ENCODE measurements around the gene HTR2C.
"Not testable (repeated sequence)": the region's sequence is repeated elsewhere in the genome, so short reads cannot be mapped to it uniquely, and the experiment has no call there.

HTR2C gene

DNA sequence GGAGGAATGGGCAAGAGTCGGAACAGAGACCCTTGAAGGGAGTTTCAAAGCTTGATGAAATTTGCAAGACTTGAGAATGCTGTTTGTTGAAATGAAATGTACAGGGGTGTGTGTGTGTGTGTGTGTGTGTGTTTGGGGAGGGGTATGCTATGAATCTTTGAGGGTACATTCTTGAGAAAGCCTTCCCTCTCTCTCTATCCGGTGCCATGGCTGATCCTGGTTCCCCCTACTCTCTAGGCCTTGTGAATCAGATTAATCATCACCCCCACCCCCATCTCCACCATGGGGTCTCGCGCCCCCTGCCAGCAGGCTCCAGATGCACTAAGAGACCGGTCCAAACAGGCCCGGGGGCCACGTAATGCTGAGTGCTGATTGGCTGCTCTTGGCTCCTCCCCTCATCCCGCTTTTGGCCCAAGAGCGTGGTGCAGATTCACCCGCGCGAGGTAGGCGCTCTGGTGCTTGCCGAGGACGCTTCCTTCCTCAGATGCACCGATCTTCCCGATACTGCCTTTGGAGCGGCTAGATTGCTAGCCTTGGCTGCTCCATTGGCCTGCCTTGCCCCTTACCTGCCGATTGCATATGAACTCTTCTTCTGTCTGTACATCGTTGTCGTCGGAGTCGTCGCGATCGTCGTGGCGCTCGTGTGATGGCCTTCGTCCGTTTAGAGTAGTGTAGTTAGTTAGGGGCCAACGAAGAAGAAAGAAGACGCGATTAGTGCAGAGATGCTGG lies at the start of gene HTR2C:
TSS of gene HTR2C (plus strand) at position 441 of the 729 bp plus-strand sequence. CDS start 142,851 bp downstream, outside the sequence.
- DNase-seq (ENCODE audit: low read depth, low spot score) = peak; percentile 2

DNA sequence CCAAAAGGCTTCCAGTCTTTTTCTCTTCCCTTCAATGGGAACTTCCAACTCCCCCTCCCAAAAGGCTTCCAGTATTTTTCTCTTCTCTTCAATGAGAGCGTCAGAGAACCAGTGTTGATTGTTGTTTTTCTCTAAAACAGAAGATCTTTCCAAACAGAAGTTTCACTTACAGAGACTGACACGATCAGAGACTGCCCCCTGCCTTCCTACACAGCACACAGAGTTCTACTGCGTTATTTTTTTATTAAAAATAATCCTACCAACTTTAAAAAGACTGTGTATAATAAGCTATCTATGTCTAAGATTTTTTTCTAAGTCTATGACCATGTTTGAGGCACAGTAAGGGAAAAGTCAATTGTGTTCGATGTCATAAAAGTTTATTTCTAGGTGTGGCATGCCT lies 3.5 kb upstream of the HTR2C start:
- DNase-seq (ENCODE audit: low read depth, low spot score) = no peak

DNA sequence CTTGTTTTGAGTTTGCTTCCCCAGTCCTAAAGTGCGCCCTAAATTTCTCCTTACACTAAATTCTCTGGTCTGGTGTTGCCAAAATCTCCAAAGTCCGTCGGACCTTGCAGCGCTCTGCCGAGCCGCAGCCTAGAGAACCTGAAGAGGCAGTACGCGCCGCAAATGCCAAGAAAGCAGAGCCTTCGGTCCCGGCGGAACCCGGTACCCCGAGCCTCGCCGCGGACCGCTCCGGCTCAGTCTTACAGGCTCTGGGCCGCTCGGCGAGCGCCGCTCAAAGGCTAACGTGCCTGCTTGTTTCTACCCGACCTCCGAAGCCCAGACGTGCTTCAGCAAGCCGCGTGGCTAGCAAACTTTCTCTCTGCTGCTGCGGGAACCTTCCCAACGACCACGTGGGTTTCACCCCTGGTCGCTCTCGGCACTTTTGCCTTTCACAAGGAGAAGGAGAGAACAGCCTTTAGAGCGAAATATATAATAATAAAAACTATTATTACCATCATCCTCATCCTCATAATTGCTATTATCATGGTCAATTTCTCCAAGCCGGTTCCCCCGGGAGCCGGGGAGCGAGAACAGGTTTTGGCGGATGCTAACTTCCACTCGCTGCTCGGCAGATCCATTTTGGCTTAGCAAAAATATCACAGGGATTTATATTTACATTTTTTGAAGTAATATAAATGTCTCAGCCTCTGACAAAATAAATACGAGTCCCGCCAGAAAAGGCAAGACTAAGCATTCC lies 2.2 kb upstream of the HTR2C start:
- DNase-seq (ENCODE audit: low read depth, low spot score) = peak; percentile 5

DNA sequence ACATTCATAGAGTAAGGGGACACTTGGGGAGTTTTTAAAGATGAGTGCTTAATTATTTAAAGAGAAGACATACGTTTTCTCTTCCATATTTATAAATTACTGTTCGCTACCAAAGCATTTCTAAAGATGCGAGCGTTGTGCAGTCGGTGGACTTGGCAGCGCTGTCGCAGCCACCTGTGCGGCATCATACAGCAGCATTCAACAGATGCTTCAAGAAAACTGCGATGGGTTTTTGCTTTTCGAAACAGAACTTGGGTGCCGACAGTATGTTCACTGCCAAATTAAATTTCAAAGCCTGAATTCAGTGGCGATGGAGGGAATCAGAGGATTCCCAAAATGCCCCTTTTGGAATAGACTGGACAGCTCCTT lies 1.6 kb upstream of the HTR2C start:
- no peak for DNase-seq (ENCODE audit: low read depth, low spot score)

DNA sequence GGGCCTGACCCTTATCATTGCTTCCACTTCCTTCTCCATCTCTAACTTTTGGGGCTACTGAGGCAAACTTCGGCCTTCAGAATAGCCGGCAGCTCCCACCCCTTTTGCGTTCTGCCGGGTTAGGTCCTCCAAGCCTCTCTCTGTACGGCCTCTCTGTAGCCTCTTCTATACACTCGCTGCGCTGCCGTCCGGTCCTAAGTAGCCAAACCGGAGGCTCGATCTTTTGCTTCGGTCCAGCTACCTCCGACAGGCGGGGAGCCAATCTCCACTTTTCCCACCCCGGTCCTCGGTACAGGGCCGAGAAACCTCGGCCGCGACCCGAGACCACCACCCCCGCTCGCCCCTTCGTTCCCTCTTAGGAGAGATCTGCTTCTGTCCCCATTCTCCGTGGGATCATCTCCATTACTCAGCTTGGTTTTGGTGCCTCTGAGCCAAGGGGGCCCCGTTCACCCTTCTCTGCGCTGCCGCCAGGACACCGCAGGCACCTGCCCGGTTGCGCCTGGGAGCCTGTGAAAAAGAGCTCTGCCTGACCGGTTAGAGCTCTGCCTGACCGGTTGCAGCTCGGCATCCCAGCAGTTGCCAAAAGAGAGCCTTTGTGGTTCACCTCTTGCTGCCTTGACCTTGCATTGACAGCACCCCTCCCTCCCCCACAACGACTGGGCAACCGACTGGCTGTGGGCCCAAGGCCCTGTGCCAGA lies 1.0 kb upstream of the HTR2C start:
- DNase-seq (ENCODE audit: low read depth, low spot score) = no peak

DNA sequence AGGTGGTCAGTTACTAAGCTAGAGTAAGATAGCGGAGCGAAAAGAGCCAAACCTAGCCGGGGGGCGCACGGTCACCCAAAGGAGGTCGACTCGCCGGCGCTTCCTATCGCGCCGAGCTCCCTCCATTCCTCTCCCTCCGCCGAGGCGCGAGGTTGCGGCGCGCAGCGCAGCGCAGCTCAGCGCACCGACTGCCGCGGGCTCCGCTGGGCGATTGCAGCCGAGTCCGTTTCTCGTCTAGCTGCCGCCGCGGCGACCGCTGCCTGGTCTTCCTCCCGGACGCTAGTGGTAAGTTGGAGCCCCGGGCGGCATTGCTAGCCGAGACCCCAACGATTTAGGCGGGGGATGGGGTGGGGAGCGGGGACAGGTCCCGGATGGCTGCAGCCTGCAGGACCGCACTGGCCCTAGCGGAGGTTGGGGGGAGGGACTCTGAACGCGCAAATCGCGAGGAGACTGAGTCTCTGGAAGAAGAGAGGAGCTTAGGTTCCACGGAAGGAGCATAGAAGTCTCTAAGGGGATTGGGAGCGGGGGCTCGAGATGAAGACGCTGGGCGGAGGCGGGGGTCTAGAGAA lies 573 bp downstream of the HTR2C start:
- DNase-seq (ENCODE audit: low read depth, low spot score) = peak; percentile 17

DNA sequence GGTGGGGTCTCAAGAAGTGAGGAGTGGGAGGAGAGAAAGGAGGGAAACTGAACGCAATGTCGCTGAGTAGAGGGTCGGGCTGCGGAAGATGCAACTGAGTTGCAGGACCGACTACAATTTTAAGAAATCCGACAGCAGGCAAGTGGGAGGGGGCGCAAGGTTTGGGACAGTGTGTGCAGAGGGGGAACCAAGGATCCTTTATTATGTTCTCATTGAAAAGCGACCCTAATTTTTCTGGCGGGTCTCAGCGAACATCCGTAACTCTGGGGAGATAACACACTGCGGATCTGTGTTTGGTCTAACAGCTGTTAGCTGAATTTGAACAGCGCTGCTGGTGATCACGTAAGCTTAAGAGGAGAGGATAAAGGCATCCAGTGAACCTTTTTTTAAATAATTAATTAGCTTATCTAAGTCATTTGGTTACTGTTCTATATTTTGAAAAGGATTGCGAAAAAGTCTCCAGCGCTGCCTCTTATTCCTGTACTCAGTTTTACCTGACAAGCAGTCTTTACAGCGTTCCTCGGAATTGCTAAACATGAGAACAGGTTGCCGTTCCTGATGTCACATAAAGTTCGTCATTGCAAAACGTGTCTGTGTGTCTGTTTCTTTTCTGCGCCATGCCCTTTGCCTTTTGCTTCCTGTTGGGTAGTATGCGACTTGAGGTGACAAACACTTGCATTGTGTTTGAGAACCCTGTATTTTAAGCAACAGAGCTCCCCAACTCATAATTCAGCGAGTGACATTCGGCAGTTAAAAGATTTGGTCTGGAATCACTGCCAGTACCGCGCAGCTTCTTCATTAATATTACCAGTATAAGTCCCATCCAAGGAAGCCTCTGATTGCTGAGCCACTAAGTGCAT lies 1.3 kb downstream of the HTR2C start:
- no peak for DNase-seq (ENCODE audit: low read depth, low spot score)

DNA sequence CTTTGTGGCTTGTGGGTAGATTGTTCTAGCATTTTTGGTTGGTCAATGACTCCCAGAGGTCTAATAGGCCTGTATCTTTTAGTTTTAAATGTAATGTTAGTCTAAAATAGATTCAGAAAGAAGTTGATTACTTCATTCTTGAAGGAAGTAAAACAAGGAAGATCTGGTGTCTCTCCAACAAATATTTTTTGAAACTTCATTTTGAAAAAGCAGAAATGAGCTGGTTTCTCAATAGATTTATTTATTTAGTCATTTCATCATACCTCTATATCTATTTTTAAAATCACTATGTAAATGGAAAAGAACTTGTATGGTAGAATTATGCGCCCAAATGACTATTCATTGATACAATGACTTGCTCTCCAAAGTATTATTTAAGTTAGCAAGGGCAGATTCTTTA lies 7.2 kb downstream of the HTR2C start:
- DNase-seq (ENCODE audit: low read depth, low spot score) = no peak

DNA sequence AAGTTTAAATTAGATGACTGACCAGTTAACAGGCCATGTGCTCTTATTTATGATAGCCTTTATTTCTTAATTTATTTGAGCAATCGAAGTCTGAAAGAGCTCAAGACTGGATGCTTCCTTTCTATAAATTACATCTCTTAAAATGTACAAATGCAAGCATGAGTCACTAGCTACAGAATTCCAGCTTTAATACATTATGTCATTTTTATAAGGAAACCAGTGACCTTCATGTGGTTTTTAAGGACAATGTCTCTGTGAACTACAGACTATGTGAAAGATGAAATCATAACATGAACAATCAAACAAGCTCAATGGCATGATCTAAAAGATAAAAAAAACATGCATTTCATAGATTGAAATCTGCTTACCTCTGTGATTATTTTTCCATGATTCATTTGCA lies 15.4 kb downstream of the HTR2C start:
- no peak for DNase-seq (ENCODE audit: low read depth, low spot score)

DNA sequence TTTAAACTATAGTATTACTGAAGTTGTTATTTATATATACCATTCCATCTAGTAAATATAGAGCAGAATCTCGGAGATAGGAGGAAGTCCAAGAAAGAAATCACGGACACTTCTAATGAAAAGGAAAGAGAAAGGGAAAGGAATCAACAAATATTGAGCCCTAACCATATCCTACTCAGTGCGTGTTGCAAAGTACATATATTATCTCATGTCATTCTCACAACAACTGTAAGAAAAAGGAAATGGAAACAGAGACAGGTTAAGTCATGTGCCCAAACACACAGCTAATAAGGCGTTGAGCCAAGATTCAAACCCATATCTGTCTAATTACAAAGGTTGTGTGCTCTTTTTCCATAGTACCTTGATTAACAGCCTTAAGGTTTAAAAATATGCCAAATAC lies 16.0 kb downstream of the HTR2C start:
- DNase-seq (ENCODE audit: low read depth, low spot score) = no peak

DNA sequence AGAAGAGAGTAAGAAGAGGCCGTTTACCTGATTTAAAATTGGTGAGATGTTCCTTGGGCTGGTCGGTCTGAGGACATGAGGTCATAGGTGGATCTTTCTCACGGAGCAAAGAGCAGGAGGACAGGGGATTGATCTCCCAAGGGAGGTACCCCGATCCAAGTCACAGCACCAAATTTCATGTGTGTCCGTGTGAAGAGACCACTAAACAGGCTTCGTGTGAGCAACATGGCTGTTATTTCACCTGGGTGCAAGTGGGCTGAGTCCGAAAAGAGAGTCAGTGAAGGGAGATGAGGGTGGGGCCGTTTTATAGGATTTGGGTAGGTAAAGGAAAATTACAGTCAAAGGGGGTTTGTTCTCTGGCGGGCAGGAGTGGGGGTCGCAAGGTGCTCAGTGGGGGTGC lies 22.7 kb downstream of the HTR2C start:
- not testable (repeated sequence) for DNase-seq (ENCODE audit: low read depth, low spot score)

DNA sequence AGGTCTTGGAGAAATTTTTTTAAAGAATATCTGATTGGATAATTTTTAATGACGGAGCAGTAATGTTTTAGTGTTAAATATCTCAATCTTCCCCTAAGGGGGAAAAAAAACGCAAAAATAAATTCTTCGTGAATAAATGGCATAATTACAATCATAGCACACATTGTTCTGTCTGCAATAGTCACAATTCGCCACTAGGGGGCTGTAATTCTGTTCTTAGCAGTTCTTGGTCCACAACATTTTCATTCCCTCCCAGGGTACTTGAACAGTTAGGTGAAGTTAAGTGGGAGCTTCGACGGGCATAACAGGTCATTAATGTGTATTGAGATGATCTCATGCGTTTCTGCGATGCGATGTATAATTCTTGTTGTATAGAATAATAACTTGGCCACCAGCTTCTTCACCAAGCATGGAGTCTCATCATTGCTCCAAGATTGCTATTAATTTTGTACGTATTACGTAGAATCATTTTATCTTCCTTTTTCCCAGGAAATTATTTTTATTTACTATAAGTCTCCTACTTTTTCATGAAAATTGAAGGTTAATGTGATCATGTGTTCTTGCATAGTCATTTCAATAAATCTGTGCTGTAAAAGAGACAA lies 27.2 kb downstream of the HTR2C start:
- DNase-seq (ENCODE audit: low read depth, low spot score) = peak; percentile 50

DNA sequence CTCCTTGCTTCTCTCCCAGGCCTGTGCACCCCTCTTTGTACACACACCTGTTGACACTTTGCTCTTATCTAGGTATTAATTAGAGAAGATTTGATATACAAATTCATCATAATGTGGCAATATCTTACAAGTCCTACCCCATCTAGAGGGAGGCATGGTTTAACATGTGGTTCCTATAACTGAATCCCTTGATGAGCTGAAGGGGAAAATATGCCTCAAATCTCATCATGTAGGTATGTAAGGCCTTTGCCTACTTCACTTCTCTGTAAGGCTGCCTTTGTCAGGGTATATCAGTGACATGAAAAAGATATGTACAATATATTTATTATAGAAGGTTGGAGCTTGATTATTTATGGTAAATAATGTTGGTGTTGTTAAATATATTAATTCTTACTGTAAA lies 31.9 kb downstream of the HTR2C start:
- no peak for DNase-seq (ENCODE audit: low read depth, low spot score)

DNA sequence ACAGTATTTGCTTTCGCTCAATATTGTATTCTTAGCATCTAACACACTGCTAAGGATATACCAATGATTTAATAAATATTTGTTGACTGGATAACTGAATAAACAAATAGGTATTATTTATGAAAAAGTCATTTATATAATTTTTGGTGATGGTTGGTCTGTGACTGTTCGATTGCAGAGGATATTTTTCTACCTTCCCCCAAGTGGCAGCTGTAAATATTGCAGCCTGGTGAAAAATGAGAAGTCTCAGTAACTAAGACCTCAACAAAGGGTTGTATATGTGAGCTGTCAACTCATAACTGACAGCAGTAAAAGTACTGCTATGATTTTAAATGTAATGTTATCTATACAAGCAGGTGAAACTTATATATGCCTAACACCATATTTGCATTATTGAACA lies 36.0 kb downstream of the HTR2C start:
- no peak for DNase-seq (ENCODE audit: low read depth, low spot score)

DNA sequence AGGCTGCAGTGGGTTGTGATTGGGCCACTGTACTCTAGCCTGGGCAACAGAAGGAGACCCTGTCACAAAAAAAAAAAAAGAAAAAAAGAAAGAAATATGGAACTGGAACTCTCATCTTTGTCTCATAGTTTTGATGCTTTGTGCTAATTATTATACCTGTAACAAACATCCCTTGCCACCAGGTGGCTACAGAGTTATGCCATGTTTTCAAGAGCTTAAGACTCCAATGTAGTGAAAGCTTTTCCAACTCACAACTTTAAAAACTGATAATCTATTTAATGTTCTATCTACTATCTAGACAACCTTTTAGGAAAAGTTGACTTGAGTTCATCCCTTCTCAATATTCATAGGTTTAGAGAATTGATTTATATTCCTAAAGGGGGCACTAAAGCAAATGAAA lies 42.4 kb downstream of the HTR2C start:
- peak; percentile 9 for DNase-seq (ENCODE audit: low read depth, low spot score)

DNA sequence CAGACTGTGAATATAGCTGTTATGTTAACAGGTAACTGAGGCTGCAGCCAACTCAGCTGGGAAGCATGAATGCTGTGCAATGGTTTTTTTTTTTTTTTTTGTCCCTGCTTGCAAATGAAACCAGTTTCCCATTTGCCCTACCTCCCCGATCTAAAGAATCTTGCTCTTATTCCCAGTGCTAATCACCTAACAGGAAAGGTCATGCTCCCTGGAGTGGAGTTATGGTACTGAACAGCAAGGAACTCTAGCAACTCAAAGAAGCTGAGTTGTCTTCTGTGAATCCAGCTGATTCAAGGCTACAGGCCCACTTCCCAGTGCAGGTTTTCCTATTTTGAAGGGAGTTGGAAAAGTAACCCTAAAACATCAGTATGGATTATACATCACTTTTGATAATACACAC lies 52.1 kb downstream of the HTR2C start:
- no peak for DNase-seq (ENCODE audit: low read depth, low spot score)

DNA sequence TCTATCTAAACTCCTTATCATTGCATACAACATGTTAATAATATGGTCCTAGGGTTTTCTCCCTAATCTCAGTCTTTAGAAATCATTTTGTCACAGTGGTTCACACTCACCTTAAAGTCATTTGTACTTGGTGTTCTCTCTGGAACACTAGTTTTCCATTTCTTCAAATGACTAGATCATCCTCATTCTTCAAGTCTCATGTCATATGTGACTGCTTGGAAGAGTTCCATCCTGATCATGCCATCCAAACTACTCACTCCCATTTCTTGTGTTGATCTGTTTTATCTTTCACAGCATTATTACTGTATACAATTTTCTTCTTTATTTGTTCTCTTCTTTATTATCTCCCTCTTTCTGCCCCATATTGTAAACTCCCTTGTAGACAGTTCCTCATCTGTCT lies 66.5 kb downstream of the HTR2C start:
- no peak for DNase-seq (ENCODE audit: low read depth, low spot score)

DNA sequence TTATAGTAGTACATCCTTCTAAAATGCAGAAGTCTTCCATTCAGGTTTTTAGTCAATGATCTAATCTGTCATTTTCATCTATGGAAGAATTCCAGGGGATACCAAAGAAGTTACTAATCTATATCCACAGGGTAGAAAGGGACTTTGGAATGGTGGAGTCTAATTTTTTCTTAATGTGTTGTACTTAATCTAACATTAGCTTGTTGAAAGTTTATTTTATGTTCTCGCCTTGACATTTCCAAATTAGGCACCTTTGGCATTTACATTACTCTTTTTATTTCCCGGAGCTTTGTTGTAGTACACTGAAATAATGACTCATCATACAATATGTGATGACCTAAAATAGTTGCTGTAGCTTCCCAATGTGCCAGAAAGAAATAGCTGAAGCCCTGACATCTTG lies 91.5 kb downstream of the HTR2C start:
- DNase-seq (ENCODE audit: low read depth, low spot score) = peak; percentile 1

DNA sequence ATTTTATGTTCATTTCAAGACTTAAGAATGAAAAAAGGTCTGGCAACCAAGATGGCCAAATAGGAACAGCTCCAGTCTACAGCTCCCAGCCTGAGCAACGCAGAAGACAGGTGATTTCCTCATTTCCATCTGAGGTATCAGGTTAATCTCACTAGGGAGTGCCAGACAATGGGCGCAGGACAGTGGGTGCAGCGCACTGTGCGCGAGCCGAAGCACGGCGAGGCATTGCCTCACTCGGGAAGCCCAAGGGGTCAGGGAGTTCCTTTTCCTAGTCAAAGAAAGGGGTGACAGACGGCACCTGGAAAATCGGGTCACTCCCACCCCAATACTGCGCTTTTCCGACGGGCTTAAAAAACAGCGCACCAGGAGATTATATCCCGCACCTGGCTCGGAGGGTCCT lies 116.6 kb downstream of the HTR2C start:
- not testable (repeated sequence) for DNase-seq (ENCODE audit: low read depth, low spot score)

DNA sequence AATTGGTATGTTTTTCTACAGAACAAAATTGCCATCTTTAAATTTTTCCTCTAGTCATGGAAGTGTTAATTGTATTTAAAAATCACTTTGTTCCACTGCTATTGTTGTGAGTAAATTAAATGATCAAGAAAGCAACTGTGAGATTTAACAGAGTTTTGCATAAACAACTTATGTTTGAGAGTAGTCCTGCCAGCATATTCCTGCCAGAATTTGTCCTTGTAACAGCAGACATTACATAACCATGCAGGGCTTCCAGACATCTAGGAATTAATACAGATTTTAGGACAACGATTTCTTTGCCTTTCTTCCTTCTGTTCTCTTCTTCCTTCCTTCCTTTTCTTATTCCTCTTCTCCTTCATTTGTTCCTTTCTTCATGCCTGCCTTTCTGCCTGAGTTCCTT lies 125.5 kb downstream of the HTR2C start:
- DNase-seq (ENCODE audit: low read depth, low spot score) = no peak

DNA sequence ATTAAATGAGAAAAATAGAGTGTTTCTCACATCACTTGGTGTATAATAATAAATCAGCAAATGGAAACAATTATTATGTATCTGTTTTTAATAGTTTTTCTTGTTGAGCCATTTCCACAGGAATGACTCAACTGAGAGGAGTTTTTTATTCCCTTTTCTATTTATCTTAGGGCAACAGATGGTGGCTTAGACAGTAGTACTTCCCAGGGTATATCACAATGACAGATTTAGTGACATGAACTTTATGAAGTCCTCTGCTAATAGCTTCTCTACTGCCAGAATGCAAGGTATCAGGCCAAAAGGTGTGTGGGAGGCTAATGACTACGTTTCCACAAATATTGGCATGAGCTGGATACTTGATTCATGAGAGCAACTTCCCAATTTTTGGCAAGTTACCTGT lies 126.7 kb downstream of the HTR2C start:
- DNase-seq (ENCODE audit: low read depth, low spot score) = no peak

Data from astrocyte of the hippocampus (primary cell).